ENCODE measurements around the gene CNTN5.

Gene CNTN5

DNA sequence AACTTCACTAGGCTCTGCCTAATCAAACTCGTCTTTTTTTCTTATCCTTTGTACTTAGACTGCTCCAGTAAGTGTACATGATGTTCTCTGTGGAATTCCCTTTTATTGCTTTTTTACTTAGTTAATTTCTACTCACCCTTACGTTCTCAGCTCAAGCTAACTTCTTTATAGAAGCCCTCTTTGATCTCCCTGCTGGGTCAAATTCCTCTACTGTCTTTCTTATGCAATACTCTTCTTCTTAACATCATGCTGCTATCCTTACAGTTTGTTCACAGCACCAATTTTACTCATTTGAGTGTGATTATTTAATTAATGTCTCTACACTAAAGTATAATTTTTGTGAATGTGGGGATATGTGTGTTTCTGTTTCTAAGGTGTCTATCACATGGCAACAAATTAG is 498.3 kb downstream of the CNTN5 start:
- DNase-seq (ENCODE audit: low read depth): no peak

DNA sequence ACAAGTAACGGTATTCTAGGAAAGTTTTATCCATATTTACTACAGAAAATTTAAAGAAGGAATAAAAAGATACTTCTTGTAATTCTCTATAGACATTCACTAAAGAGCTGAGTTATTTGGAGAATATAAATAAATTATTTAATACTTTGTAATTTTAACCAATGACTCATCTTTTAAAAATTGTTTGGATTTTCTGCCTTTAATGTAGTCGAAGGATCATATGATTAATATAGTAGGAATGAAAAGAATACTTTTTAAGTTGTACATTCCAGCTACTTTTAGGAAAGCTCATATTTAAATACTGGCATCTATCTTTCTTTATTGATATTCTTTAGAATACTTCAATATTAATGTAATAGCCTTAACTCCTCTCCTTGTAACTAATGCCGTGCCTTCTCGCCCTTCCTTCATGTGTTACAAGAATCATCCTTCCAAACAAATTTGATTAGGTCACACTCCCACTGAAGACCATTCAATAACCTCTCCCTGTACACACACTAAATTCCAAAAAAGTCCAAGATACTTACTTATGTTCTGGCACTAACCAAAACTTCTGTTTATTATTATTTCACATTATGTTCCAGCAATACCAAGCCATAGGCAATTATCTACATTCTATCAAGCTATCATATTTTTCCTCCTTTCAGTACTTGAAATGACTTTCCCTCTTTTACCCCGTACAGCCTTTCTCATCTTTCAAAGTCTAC is 501.9 kb downstream of the CNTN5 start:
- no peak for DNase-seq (ENCODE audit: low read depth)

DNA sequence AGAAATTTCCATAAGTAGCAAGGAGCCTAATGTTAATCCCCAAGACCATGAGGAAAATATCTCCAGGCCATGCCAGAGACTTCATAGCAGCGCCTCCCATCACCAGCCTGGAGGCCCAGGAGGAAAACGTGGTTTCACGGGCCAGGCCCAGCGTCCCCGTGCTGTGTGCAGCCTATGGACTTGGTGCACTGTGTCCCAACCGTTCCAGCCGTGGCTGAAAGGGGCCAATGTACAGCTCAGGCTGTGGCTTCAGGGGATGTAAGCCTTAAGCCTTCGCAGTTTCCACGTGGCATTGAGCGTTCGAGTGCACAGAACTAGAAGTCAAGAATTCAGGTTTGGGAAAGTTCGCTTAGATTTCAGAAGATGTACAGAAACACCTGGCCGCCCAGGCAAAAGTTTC is 510.7 kb downstream of the CNTN5 start:
- no peak for DNase-seq (ENCODE audit: low read depth)

DNA sequence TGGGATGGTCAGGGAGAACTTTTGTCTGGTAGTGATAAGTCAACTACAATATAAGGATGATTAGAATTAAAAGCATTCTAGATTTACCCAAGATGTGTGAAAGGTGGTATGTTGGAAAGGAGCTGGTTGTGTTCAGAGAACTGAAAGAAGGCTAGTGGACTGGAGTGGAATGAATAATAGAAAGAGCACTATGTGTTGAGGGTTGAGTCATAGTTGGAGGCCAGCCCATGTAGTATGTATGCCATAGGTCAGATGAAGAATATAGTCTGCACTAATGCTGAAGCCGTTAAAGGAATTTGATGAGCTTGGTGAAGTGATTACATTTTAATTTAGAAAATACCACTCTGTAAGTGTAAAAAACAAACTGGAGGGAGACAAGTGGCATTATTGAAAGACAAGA is 514.1 kb downstream of the CNTN5 start:
- DNase-seq (ENCODE audit: low read depth): no peak

DNA sequence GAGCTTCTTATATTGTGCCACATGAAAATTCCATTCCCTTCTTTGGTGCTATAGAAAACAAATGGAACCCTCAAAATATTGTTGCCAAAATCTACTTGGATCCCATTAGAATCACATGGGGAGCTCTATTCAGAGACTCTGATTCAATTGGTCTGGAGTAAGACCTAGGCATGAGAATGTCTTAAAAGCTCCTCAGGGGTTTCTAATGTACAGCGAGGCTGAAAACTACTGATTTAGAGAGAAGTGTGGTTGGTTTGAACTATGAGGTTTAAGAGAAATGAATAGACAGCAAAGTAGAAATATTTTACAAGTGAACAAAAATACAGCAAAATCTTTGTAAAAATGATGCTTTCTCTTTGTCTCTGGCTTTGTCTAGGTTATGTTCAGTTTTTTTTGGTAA is 514.7 kb downstream of the CNTN5 start:
- no peak for DNase-seq (ENCODE audit: low read depth)

DNA sequence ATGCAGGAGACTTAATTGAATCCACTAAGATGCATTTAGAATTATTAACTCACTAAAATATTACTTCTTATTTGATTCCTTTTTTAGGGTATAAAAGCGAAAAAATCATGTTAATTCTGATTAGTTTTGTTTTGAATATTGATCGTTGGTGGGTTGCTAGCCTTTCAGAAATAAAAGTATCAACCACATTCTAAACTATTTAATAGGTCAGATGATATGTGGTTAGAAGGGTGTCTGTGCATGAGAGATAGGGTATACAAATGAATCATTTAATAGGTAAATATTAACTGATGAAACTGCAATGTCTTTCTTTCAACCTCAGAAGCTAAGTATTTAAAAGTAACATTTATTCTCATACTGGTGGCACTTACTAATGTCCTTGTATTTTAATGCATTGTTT is 515.1 kb downstream of the CNTN5 start:
- no peak for DNase-seq (ENCODE audit: low read depth)

DNA sequence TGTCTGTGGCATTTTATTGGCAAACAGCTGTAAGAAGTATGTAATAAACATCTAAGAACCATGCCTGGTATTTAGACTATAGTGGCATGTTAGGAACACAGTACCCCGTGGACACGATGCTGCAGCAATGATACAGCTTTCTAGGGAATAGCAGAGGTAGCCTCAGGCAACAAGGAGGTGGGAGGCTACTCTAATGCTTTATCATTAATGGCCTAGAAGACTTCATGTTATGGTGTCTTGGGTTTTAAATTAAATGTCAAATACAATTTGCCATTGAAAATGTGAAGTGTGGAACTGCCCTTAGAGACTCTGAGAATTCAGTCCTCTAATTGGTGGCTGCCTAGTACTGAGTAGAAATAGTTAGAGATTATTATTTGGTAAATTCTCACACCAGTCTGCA is 516.9 kb downstream of the CNTN5 start:
- DNase-seq (ENCODE audit: low read depth): no peak

DNA sequence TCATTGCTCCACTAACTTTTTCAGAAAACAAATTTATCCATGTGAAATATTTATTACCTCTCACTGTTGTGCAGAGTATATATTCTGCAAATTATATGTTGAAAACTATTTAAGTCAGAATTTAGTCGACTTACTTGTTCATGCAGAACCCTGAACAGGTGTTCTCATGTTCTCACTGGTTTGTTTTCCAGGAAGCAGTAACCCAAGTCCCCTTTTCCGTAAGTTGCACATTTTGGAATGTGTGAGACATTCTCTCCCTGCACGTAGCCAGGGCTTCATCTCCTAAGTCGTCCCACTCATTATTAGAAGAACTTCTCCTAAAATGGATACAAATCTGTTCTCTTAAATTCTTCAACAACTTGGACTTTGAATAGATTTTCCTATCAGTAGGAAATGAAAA is 524.9 kb downstream of the CNTN5 start:
- DNase-seq (ENCODE audit: low read depth): no peak

DNA sequence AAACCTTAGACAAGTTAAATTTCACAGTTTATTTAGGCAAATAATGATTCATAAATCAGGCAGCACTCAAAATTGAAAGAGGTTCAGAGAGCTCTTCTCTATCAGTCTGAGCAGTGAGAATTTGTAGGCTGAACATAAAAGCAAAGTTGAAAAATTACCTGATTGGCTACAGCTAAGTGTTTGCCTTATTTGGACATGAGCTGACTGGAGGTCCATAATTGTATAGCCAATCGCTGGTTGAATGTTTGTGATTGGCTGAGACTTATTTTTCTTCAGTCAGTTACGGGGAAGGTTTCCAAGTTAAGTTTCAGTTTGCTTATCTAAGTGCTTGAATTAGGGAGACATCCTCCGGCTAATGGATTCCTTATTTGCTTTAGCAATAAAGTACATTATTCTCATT is 527.5 kb downstream of the CNTN5 start:
- DNase-seq (ENCODE audit: low read depth): no peak

DNA sequence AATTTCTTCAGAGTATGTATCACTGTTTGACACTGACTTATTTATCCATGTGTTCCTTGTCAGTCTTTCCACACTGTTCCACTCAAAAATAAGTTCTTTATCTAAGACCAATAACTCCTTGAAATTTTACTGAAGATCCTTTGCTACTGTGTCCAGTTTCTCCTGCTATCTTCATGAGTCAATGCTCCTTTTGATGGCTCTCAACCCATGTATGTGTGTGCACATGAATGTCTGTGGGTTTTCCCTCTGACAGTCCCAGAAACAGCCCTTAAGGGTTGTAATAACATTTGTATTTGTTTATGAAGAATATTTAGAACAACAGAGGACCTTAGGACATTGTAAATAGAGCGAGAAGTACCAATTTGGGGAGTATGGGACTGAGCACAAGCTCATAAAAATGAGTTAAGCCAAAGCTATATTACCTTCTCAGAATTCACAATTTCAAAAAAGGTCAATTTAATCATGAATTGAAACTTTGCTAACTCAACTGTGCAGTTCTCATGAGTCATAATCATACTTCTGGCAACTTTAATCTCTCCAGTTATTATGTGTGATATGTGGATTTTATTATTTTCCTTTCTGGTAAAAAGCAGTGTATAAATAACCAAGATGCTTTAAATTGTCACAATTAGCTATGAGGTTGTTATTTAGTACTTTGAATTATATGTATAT is 533.6 kb downstream of the CNTN5 start:
- no peak for DNase-seq (ENCODE audit: low read depth)

DNA sequence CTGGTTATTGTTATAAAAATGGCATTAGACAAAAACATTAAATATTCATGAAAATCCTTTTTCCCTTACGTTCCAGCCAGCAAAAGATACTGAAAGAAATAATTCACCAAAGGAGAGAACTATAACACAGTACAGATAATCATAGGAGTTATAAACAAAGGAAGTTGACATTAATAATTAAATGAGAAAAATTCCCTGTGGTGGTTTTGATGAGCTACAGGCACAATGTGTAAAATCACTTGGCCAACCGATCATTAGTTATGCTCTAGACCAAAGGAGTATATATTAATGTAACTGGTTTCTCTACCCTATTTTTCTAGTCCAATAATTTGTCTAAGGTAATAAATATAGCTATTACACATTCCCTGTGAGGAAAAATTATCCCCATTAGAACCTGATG is 534.7 kb downstream of the CNTN5 start:
- DNase-seq (ENCODE audit: low read depth): no peak

DNA sequence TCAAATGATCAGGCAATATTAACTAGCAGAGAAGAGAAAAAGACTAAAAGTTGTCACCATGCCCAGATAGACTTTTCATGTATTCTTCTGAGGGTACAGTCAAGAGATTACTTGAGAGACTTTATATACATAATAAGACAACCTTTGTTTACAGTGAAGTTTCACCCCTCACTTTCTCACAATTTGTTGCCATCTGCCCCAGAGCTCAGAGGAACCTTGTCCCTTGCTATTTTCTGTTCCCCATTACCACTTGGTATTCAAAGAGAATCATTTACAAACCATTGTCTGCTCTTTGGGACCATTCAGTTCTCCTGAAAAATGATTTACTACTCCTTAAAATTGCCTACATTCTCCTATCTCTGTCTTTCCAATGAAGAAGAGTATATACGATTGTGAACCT is 544.6 kb downstream of the CNTN5 start:
- no peak for DNase-seq (ENCODE audit: low read depth)

DNA sequence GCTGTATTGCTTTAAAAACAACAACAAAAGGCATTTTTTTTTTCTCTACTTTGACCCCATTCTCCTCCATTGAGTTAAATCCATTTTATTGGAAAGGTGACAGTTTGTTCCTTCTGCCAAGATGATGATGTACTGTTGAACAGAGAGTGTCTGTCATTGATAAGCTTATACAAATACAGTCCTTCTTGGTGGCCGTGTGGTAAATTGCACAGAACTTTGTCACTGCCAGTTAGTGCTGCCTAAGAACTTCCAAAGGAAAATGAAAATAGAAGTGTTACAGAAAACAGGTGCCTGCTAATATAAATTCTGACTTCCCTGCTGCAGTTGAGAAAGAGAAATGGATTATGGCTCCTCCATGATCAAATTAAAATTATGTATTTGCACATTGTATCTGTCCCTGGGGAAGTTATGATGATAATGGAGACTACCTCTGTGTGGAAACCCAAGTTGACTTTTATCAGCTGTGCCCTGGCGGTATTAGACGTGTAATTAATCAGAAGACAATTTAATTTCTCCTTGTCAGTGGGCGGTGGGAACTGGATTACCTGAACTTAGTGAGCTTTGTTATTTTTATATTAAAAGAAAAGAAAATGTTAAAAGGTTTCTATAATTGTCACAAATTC is 546.7 kb downstream of the CNTN5 start:
- DNase-seq (ENCODE audit: low read depth): no peak

DNA sequence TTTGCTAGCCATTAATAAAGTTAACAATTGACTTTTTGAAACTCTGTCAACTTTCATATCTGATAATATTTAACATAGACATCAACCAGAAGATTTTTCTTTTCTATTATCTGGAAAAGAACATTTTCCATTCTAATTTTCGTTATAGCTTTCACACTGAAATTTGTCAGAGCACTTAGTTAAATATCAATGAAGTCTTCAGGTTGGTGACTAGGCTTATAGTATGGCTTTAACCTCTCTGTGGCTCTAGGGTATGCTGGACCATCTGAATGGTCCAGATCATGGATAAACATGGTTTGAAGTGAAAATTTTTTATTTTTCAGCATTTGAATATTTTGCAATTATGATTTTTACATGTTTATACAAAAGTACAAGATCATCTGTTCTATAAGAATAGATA is 548.1 kb downstream of the CNTN5 start:
- DNase-seq (ENCODE audit: low read depth): no peak

DNA sequence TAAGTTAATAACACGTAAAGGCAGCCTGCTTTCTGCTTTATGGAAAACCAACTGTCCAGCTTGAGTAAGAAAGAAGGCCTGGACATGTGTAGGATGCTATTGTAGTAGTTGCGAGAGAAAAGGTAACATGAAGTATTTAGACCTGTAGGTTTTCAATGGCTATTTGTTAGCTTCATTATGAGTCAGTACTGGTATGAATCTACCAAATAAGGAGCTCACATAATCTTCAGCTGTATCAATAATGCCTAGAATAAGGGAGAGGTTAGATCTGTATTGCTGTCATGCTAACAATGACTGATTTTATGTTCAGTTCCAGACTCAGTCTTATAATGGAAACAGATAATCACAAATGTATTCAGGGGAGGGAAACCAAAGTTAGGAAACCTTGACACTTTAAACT is 550.3 kb downstream of the CNTN5 start:
- no peak for DNase-seq (ENCODE audit: low read depth)

DNA sequence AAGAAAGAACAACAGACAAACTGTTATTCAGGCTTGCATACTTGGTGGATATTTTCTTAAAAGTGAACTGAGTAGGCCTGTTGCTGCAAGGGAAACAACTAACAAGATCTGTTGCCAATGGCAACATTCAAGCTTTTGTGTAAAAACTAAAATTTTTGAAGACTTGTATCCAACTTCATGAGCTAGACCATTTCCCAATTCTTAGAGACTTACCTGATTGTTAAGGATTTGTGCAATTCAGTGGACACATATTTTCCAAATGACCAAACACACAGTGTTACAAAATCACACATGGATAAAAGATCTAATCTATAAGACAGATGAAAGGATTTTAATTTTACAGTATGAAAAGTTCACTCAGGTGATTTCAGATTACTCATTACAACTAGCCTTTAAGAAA is 564.1 kb downstream of the CNTN5 start:
- DNase-seq (ENCODE audit: low read depth): no peak

DNA sequence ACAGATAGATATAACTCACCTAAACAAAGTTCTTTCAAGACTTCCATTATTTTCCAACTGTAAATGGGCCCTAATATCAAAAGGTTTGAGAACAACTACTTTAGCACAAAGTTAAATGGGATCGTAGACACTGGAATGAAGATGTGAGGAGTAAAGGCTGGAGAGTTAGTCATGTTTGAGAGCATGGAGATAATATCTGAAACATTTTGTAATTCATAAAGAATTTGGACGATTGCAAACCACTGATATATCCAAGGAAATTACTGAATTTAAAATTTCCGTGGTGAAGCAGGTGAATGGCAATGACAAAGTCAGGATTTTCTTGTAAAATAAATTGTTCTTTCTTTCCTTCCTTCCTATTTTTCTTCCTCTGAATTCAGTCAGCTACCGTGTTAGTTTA is 564.9 kb downstream of the CNTN5 start:
- DNase-seq (ENCODE audit: low read depth): no peak

DNA sequence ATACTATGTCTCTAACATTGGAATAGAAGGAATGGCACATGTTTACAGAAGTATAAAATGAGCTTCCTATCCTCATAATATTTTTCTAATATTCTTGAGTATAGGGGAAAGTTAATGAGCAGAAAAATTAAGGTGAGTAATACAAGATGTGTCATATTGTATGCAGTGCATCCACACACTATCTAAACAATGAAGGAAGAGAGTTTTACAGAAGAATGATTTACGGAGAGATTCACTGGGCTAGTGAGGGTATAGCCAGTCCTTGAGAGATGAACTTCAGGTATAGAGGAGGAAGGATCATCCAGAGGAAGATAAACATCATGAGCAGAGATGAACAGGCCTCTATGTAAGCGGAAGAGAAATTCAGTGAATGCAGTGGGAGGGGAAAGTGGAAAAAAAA is 569.0 kb downstream of the CNTN5 start:
- no peak for DNase-seq (ENCODE audit: low read depth)

DNA sequence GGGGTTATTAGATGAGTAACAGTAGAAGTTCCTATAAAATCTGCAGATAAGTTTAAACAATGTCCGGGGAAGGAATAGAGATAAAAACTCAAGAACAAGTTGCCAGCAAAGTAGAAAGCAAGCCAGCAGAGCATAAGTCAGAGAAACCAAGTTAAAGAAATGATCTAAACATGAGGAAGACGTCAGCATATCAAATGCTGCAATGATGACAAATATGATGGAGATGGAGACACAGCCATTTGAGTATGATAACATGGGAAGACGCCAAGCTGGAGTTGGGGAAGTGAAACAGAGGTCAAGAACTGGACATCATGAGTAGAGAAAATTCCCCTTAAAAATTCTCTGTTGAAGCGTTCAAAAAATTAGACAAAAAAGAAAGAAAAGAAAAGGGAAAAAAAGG is 571.5 kb downstream of the CNTN5 start:
- DNase-seq (ENCODE audit: low read depth): no peak

DNA sequence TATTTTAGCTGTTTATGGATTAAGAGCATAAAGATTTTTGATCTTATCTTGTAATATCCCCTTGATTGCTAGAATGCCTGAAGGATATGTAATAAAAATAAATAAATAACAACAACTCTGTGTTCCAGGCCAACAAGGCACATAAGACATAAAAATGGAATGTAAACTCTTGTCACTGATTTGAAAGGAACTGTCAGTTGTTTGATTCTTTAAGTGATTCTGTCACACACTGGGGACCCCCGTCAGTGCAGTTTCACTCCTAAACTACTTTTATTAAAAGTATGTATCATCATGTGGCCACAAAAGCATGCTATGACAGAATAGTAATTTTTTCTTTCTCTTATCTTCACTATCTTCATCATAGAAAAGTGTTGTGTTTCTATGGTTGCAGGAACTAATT is 572.4 kb downstream of the CNTN5 start:
- no peak for DNase-seq (ENCODE audit: low read depth)

DNA sequence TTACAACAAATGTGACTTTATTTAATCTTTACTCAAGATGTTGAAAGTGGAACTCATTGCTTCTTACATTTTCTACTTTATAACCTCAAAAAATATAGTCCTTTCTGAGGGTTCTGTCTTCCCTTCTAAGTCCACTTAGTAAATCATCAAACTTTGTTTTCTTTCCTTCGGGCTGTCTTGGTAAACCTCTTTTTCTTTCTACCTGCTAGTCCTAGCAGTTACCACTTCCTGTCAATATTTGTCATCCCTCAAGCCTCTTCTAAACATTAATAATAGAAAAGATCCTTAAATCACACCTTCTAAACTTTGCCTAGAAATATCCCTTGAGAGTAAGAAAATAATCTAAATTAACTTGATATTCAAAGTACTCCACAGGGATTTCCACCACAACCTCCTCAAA is 580.4 kb downstream of the CNTN5 start:
- no peak for DNase-seq (ENCODE audit: low read depth)

DNA sequence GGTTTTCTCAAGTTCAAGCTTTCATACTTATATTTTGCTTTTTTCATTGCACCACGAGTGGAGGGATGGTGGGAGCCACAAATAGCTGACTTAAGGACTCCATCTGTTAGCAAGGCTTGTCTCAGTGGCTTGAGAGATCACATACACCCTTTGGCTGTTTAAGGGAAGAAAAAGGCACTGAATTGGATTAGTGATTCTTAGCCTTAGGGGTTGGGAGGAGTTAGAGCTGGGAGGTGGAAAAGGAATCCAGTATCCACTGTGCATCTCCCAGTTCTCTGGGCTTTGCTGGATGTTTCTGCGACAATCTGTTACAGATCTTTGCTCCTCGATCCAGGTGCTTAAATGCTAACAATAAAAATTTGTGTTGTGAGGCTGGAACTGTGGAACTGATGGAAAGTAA is 593.6 kb downstream of the CNTN5 start:
- DNase-seq (ENCODE audit: low read depth): no peak

DNA sequence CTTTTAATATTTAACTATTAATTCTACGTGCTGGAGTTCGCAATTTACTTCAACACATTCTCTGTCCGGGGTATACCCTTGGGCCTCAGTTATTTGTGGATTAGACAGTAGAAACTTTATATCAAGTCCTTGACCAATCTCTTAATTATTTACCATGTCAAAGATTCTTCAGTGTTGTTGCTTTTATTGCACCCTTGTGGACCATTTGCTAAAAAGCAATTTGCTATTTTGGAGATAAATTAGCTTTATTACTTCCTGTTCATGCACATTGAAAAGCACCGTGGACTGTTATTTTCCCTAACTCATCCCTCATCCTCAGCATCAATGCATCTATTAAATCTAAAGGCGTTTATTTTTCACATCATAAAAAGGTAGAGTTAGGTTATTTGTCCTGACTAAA is 609.9 kb downstream of the CNTN5 start:
- DNase-seq (ENCODE audit: low read depth): no peak

DNA sequence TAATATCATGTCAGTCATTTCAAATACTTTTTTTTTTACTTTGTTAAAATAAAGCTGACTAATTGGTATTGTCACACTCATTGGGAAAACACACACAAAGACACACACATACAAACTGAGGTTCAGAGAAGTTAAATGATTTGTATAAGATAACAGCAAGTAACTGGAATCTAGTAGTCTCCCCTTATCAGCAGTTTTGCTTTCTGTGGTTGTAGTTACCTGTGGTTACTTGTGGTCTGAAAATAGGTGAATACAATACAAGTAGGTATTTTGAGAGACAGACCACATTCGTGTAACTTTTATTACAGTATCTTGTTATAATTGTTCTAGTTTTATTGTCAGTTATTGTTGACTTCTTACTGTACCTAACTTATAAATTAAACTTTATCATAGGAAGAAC is 610.9 kb downstream of the CNTN5 start:
- no peak for DNase-seq (ENCODE audit: low read depth)
